A673 (cell line): ENCODE data around the gene TLE1. TPM values are rescaled to one million over a fixed set of nuclear protein-coding genes. Genes with fewer than 3 reads are reported as not detected.
A peak's percentile ranks its signal among the peaks of the same experiment; 100 is the strongest.

Source experiments
- BruUV-seq: library from RNA; stranded (reverse); fragments of 400-500 nt; replicated peaks from 2 replicates; lab custom pipeline; 2021; lab: Mats Ljungman, UMichigan
- CTCF ChIA-PET: fragments of 300-600 bp; sonication (Branson Sonifier 250); formaldehyde crosslinking; loops from one replicate; lab custom pipeline; 2022; ENCODE audit warnings: antibody characterized with exemption; lab: Charles Lee
- POLR2A ChIA-PET: fragments of 300-600 bp; sonication (Branson Sonifier 250); formaldehyde crosslinking; loops from one replicate; lab custom pipeline; 2022; ENCODE audit warnings: antibody characterized with exemption; ENCODE audit not compliant: low non-redundant PET; lab: Charles Lee
- DNase-seq: peaks from one replicate; pipeline ENCODE4 v3.0.0-alpha.2; 2015; ENCODE audit warnings: low spot score
- H3K27ac ChIP-seq: fragments of 200-600 bp; sonication (generic); 2 replicates; pipeline ENCODE4 v1.5.1; 2016; ENCODE audit warnings: mixed run types, low read depth, mild to moderate bottlenecking, mixed read lengths, antibody characterized with exemption, low read length; ENCODE audit not compliant: poor library complexity, severe bottlenecking
- H3K27me3 ChIP-seq: fragments of 200-600 bp; sonication (generic); replicated peaks from 2 replicates; pipeline ENCODE4 v1.6.1; 2017; ENCODE audit warnings: mixed run types, low read depth, mild to moderate bottlenecking, mixed read lengths, antibody characterized with exemption, low read length; ENCODE audit not compliant: insufficient read depth, poor library complexity
- H3K36me3 ChIP-seq: fragments of 200-600 bp; sonication (generic); 2 replicates; pipeline ENCODE4 v1.6.1; 2016; ENCODE audit warnings: mixed run types, mild to moderate bottlenecking, mixed read lengths, antibody characterized with exemption, low read length; ENCODE audit not compliant: insufficient read depth, poor library complexity, severe bottlenecking
- H3K4me1 ChIP-seq: fragments of 200-600 bp; sonication (generic); 2 replicates; pipeline ENCODE4 v1.6.1; 2017; ENCODE audit warnings: mixed run types, mild to moderate bottlenecking, mixed read lengths, antibody characterized with exemption, low read length; ENCODE audit not compliant: insufficient read depth, poor library complexity, severe bottlenecking
- H3K4me3 ChIP-seq: fragments of 200-600 bp; sonication (generic); 2 replicates; pipeline ENCODE4 v1.5.1; 2016; ENCODE audit warnings: low read depth, mixed run types, mild to moderate bottlenecking, mixed read lengths, low read length; ENCODE audit not compliant: poor library complexity, severe bottlenecking
- H3K9me3 ChIP-seq: fragments of 200-600 bp; sonication (generic); 2 replicates; pipeline ENCODE4 v1.6.1; 2016; ENCODE audit warnings: mixed run types, low read depth, mild to moderate bottlenecking, mixed read lengths, antibody characterized with exemption, low read length; ENCODE audit not compliant: poor library complexity, severe bottlenecking
- EZH2 ChIP-seq: fragments of 200-600 bp; sonication (generic); IDR thresholded peaks from 2 replicates; pipeline ENCODE4 v1.6.1; 2017; ENCODE audit warnings: borderline replicate concordance, low read depth, mild to moderate bottlenecking, mixed read lengths, antibody characterized with exemption, low read length; ENCODE audit not compliant: poor library complexity, severe bottlenecking
- intact Hi-C: fragments of 100-400 bp; cut with micrococcal nuclease; formaldehyde crosslinking; loops from one replicate; pipeline ENCODE4 v1.10.0; 2022; ENCODE audit not compliant: unreplicated experiment
- total RNA-seq: library from RNA; stranded (reverse); gene quantifications from 2 replicates; pipeline ENCODE4 v1.2.3, GENCODE V29; 2021
- TF ChIP-seq, protein P1 (sequence below): fragments of 300-800, 200-600 bp; sonication (generic); conservative IDR thresholded peaks from 2 replicates; pipeline ENCODE4 v1.5.1; 2017; ENCODE audit warnings: low read depth, mild to moderate bottlenecking, antibody characterized with exemption, low read length, moderate library complexity, mixed read lengths

Gene TLE1
- total RNA-seq, 1 experiment from 2014 or later = 2.2 TPM

DNA sequence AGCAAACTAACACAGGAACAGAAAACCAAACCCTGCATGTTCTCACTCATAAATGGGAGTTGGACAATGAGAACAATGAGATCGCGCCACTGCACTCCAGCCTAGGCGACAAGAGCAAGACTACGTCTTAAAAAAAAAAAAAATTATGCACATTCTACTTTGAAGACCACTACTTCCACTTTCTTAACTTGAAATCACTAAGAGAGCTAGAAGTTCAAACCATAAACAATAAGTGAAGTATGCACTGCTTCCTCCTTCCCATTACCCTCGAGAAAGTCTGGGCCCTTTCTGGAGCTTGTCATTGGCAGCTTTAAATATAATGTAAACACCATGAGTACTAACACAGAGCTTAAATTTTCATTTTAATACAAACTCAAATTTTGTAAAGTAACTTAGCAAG lies 94.9 kb downstream of the TLE1 start:
- ChIA-PET CTCF (no interaction called here), POLR2A (no interaction called here)
- H3K36me3 ChIP-seq = no peaks in the 10 kb centered on the region
- intact Hi-C loops = no loop called here
- H3K9me3 ChIP-seq = no peaks in the 10 kb centered on the region
- H3K4me3 ChIP-seq = no peak overlapping the region
- H3K27me3 ChIP-seq = no peaks in the 10 kb centered on the region
- H3K4me1 ChIP-seq = peaks cover 8% of the 10 kb centered on the region
- TF ChIP-seq, protein P1, sequence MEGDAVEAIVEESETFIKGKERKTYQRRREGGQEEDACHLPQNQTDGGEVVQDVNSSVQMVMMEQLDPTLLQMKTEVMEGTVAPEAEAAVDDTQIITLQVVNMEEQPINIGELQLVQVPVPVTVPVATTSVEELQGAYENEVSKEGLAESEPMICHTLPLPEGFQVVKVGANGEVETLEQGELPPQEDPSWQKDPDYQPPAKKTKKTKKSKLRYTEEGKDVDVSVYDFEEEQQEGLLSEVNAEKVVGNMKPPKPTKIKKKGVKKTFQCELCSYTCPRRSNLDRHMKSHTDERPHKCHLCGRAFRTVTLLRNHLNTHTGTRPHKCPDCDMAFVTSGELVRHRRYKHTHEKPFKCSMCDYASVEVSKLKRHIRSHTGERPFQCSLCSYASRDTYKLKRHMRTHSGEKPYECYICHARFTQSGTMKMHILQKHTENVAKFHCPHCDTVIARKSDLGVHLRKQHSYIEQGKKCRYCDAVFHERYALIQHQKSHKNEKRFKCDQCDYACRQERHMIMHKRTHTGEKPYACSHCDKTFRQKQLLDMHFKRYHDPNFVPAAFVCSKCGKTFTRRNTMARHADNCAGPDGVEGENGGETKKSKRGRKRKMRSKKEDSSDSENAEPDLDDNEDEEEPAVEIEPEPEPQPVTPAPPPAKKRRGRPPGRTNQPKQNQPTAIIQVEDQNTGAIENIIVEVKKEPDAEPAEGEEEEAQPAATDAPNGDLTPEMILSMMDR = no peak
- no peak for TF ChIP-seq EZH2
- no TSS peak for BruUV-seq
- no peak for DNase-seq
- H3K27ac ChIP-seq = no peak overlapping the region

DNA sequence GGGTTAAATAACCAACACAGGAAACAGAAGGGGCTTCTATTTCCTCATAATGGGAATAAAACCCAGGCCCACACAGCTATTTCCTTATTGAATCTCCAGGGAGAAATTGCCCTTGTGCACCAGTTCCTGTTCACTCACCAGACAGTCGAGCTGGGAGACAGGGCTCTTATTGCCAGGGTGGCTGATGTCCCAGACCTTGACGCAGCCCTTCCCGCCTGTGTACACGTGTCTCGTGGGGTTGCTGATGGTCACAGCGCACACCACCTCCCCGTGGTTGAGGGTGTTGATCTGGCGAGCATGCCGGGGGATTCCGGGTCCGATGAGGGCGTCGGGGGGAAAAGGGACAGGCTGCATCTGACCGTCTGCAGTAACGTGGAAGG lies 96.5 kb downstream of the TLE1 start:
- no peak for TF ChIP-seq EZH2
- TF ChIP-seq, protein P1 = no peak
- H3K9me3 ChIP-seq = no peaks in the 10 kb centered on the region
- intact Hi-C loops = no loop called here
- no peak overlapping the region for H3K27ac ChIP-seq
- no peaks in the 10 kb centered on the region for H3K36me3 ChIP-seq
- CTCF ChIA-PET = no interaction called here
- peaks cover 8% of the 10 kb centered on the region for H3K4me1 ChIP-seq
- POLR2A ChIA-PET = no interaction called here
- BruUV-seq = no TSS peak
- H3K27me3 ChIP-seq = no peaks in the 10 kb centered on the region
- H3K4me3 ChIP-seq = no peak overlapping the region
- DNase-seq = peak; percentile 33

DNA sequence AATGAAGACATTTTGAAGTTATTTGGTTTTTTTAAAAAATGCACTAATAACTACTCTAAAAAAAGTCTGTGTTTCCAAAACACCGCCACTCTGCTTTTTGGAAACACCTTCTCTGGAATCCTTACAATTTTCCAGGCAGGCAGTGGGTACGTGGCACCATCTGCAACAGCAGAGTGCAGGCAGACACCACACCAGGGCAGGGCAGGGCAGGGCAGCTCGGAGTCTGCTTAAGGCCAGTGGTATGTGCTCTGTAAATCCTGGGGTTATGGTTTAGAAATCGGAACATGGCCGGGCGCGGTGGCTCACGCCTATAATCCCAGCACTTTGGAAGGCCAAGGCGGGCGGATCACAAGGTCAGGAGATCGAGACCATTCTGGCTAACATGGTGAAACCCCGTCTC lies 97.6 kb downstream of the TLE1 start:
- no peak for DNase-seq
- TF ChIP-seq EZH2 = no peak
- TF ChIP-seq, protein P1 = no peak
- peaks cover 8% of the 10 kb centered on the region for H3K4me1 ChIP-seq
- ChIA-PET CTCF (no interaction called here), POLR2A (no interaction called here)
- no peaks in the 10 kb centered on the region for H3K9me3 ChIP-seq
- no peak overlapping the region for H3K4me3 ChIP-seq
- no peak overlapping the region for H3K27ac ChIP-seq
- intact Hi-C loops = no loop called here
- no peaks in the 10 kb centered on the region for H3K27me3 ChIP-seq
- no peaks in the 10 kb centered on the region for H3K36me3 ChIP-seq
- BruUV-seq = no TSS peak
